Astrocyte of the hippocampus (primary cell): ENCODE data around the gene SIGLEC1.

ENCODE experiments used
- DNase-seq: peaks from one replicate; pipeline ENCODE4 v3.0.0; 2011; ENCODE audit warnings: low read depth, low spot score

SIGLEC1 gene

GRCh38 chr20:3712279-3712873, at the start of gene SIGLEC1:
SIGLEC1 (minus strand) TSS chr20:3712600; CDS start chr20:3707128, 5,472 bp downstream.
- DNase-seq: no peak

GRCh38 chr20:3760655-3761348, 48.4 kb upstream of the SIGLEC1 start:
- DNase-seq: no peak

- DNase-seq: no peak
Observed at GRCh38 chr20:3759884-3760283, 47.5 kb upstream of the SIGLEC1 start.

GRCh38 chr20:3759316-3759823, 47.0 kb upstream of the SIGLEC1 start:
- DNase-seq: no peak

- DNase-seq: no peak
Observed at GRCh38 chr20:3758566-3758965, 46.2 kb upstream of the SIGLEC1 start.

GRCh38 chr20:3757268-3757667, 44.9 kb upstream of the SIGLEC1 start:
- DNase-seq: no peak

- DNase-seq: no peak
Observed at GRCh38 chr20:3755814-3756480, 43.5 kb upstream of the SIGLEC1 start.

- DNase-seq: no peak
Observed at GRCh38 chr20:3755269-3755668, 42.9 kb upstream of the SIGLEC1 start.

- DNase-seq: no peak
Observed at GRCh38 chr20:3754276-3754630, 41.9 kb upstream of the SIGLEC1 start.

- DNase-seq: no peak
Observed at GRCh38 chr20:3753501-3754275, 41.3 kb upstream of the SIGLEC1 start.

- DNase-seq: peak; percentile 81
Observed at GRCh38 chr20:3753098-3753497, 40.7 kb upstream of the SIGLEC1 start.

GRCh38 chr20:3752386-3752759, 40.0 kb upstream of the SIGLEC1 start:
- no peak for DNase-seq

GRCh38 chr20:3751675-3752385, 39.4 kb upstream of the SIGLEC1 start:
- DNase-seq: peak; percentile 52

GRCh38 chr20:3751305-3751674, 38.9 kb upstream of the SIGLEC1 start:
- DNase-seq: no peak

GRCh38 chr20:3749689-3750531, 37.5 kb upstream of the SIGLEC1 start:
- DNase-seq: peak; percentile 68

- no peak for DNase-seq
Observed at GRCh38 chr20:3749087-3749688, 36.8 kb upstream of the SIGLEC1 start.

GRCh38 chr20:3748073-3748472, 35.7 kb upstream of the SIGLEC1 start:
- no peak for DNase-seq

- no peak for DNase-seq
Observed at GRCh38 chr20:3747471-3747870, 35.1 kb upstream of the SIGLEC1 start.

- no peak for DNase-seq
Observed at GRCh38 chr20:3745686-3746173, 33.3 kb upstream of the SIGLEC1 start.
